Stimulated activated CD8-positive, alpha-beta memory T cell treated with anti-CD3 and anti-CD28 coated beads, Interleukin-2, amount 100 ng/mL, for 1 hour (primary cell): ENCODE results near the gene RYR1.
"Not testable (repeated sequence)": the region's sequence is repeated elsewhere in the genome, so short reads cannot be mapped to it uniquely, and the experiment has no call there.

Experiments
- DNase-seq, 2 donors: peaks; one replicate each; pipeline ENCODE4 v3.0.0-alpha.2; 2020; ENCODE audit warnings: low read depth in 2 of 2

RYR1 gene

GRCh38 chr19:38561658-38562057, 128.2 kb downstream of the RYR1 start:
- DNase-seq, result no peak

DNA sequence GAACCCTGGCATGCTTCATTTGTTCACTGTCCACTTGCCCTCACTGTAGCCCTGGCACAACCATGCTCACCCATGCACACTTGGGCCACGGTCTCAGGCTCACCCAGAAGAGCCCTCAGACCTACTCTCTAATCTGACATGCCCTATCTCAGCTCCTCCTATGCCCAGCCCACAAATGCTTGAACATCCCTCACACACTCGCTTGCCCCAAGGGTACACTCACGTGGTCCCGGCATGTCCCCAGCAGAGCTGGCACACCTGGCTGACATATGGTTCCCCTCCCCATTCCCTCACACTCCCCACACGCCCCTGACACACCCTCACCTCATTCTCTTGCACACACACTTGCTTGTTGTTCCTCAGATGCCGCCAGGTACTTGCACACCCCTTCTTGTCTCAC, 128.6 kb downstream of the RYR1 start:
- DNase-seq, result no peak

DNA sequence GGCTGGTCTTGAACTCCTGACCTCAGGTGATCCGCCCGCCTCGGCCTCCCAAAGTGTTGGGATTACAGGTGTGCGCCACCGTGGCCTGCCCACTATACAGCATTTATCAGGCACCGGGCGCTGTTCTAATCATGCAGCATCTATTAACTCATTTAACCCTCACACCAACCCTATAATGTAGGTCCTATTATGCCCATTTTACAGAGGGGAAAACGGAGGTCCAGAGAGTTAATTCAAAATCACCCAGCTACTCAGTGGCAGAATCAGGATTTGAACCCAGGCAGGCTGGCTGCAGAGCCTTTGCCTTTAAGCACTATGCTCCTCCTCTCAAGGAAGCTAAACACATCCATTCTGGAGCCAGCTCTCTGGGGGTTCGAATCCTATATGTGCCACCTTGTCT, 130.0 kb downstream of the RYR1 start:
- no peak for DNase-seq

GRCh38 chr19:38564981-38565690, 131.6 kb downstream of the RYR1 start:
- DNase-seq, result no peak

GRCh38 chr19:38565691-38566105, 132.2 kb downstream of the RYR1 start:
- no peak for DNase-seq

DNA sequence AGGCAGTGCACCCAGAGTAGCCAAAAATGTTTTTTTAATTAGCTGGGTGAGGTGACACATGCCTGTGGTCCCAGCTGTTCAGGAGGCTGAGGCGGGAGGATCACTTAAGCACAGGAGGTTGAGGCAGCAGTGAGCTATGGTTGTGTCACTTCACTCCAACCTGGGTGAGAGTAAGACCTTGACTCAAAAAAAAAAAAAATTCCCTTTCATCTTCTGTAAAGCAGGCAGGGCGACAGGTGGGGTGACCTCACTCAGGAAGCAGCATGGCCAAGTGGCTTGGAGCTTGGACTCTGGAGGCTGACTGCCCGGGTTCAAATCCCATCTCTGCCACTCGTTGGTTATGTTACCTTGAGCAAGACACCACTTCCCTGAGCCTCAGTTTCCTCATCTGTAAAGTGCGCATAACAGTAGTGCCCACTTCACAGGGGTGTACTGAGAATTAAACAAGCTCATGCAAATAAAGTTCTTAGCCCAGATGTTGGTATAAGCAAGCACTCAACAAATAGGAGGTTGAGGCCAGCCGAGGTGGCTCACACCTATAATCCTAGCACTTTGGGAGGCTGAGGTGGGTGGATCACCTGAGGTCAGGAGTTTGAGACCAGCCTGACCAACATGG, 136.0 kb downstream of the RYR1 start:
- DNase-seq, result no peak

DNA sequence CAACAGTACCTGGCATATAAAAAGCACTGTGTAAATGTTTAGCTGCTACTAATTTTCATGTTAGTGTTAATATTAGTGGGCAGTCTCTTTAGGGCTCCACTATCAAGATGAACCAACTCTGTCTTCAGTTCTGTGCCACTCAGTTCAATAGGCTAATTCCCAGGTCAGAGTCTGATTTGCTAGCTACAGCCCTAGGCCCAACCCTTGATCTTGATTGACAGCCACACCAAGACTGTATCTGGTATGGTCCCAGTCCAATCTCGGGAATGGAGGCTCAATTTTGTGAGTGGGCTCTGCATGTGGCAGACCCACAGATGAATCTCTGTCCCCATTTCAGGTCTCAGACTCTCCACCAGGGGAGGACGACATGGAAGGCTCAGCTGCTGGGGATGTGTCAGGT, 138.2 kb downstream of the RYR1 start:
- no peak for DNase-seq

DNA sequence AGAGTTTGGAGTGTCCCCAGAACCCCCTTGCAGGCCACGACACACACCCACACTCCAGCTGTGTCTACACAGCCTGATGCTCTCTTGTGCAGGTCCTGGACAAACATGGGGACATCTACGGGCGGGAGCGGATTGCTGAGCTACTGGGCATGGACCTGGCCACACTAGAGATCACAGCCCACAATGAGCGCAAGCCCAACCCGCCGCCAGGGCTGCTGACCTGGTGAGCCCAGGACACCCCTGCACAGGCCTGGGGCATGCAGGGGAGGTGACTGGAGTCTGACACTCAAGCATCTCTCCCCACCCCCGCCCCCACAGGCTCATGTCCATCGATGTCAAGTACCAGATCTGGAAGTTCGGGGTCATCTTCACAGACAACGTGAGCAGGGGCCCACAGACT, 144.3 kb downstream of the RYR1 start:
- DNase-seq, result no peak

DNA sequence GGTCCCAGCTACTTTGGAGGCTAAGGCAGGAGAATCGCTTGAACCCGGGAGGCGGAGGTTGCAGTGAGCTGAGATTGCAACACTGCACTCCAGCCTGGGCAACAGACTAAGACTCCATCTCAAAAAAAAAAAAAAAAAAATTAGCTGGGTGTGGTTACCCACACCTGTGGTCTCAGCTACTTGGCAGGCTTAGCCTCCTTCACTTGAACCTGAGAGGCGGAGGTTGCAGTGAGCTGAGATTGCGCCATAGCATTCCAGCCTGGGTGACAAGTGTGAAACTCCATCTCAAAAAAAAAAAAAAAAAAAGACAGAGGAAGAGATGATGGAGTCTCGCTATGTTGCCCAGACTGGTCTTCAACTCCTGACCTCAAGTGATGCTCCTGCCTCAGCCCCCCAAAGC, 145.8 kb downstream of the RYR1 start:
- not testable (repeated sequence) for DNase-seq

DNA sequence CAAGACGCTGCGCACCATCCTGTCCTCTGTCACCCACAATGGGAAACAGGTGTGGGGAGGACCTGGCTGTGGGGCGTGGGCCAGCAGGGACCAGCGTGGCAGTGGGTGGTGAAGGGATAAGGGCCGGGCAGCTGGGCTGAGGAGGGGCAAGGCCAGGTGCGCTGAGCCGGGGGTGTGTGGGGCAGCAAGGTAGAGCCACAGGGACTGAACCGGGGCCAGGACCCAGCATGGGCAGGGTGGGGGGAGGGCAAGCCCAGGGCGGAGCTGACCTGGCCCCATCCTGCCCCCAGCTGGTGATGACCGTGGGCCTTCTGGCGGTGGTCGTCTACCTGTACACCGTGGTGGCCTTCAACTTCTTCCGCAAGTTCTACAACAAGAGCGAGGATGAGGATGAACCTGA, 146.6 kb downstream of the RYR1 start:
- DNase-seq, result no peak

DNA sequence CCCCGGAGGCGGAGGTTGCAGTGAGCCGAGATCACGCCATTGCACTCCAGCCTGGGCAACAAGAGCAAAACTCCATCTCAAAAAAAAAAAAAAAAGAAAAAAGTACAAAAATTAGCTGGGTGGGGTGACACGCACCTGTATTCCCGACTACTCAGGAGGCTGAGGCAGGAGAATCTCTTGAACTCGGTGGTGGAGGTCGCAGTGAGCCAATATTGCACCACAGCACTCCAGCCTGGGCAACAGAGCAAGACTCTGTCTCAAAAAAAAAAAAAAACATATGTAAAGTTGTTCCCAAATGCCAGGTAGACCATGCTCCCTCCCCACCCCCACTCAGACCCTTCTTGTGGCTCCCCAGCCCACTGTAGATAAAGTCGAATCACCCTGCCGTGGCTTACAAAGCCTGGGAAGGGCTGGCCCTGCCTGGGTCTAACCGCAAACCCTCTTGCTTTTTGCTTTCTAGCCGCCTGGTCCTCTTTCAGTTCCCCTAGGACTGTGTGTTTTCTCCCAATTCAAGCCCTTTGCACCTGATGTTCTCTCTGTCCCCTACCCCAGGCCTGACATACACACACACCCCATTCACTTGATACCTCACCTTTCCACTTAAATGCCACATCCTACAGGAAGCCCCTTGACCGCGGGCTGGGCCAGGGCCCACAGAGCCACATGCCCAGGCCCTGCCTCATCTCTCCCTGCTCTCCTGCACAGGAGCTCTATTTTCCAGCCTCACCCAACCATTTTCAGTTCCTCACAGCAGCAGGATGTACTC, 149.9 kb downstream of the RYR1 start:
- DNase-seq, result no peak

GRCh38 chr19:38583985-38584305, 150.5 kb downstream of the RYR1 start:
- no peak for DNase-seq

DNA sequence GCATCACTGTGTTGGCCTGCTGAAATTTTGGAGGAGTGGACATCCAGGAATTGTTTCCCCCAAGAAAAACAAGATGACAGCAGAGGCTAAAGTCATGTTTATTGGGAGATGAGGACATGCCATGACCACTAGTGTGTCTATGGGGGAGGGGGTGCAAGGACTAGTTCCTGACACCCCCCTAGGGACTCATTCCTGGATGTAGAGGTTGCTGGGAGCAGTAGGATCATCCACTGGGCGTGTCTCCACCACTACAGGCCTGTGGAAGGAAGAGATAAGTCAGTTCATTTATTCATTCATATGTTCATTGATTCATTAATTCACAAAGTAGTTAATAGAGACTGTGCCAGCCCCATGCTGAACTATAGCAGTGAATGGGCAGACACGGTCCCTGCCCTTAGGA, 154.1 kb downstream of the RYR1 start:
- no peak for DNase-seq

- DNase-seq, result no peak
Measured at GRCh38 chr19:38588041-38588440, 154.6 kb downstream of the RYR1 start.

DNA sequence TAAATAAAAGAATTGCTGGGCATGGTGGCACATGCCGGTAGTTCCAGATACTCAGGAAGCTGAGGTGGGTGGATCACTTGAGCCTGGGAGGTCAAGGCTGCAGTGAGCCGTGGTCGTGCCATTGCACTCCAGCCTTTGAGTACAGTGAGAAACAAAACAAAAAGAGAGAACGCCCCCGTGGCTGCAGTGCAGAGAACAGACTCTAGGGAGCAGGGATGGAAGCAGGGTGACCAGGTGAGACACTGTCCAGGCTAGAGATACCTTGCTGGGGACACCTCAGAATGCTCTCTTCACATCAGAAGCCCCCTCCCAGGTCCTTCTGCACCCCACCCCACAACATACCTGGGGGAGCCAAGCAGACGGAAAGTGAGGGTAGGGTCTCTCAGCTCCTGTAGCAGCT, 159.4 kb downstream of the RYR1 start:
- no peak for DNase-seq

DNA sequence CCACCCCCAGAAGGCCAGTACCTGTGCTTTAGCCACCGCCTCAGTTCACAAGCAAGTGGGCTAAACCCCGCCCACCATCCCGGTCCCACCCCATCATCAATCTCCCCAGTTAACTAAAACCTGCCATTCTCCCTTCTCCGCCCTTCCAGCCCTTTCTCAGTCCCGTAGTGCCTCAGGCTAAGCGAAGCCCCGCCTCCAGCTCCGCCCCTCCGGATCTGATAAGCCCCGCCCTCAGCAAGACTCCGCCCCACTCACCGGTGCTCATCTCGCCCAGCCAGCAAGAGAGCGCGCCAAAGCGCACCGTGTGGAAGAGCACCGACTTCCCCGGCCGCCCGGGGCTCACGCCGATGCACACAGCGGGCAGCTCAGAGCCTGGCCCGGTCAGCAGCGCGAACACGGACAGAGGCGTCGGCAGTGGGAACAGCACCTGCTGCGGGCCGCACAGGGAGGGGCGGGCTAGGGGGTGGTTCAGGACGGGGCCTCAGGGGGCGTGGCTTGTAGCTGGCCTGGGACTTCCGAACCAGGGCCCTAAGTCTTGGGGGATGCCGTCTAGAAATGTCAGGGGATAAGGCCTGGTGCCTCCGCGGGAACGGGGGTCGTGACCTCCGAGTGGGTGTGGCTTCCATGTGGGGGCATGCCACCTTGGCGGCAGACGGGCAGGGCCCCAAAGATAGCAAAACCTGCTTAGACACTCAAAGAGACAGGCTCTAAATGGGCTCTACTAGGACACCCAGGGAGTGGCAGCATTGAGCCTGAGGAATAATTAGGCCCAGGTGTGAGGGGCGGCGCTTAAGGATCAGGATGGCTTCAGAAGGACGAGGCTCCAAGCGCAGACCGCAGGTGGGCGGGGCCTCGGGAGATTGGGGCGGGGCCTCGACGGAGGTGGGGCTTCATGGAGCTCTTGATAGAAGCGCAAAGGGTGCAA, 162.8 kb downstream of the RYR1 start:
- DNase-seq, result no peak

- DNase-seq, result no peak
Measured at GRCh38 chr19:38597075-38597474, 163.6 kb downstream of the RYR1 start.

GRCh38 chr19:38599722-38600121, 166.2 kb downstream of the RYR1 start:
- no peak for DNase-seq

GRCh38 chr19:38602856-38603255, 169.4 kb downstream of the RYR1 start:
- DNase-seq, result not testable (repeated sequence)

- DNase-seq, result no peak
Measured at GRCh38 chr19:38606131-38606530, 172.6 kb downstream of the RYR1 start.

GRCh38 chr19:38614289-38614688, 180.8 kb downstream of the RYR1 start:
- no peak for DNase-seq

GRCh38 chr19:38615007-38615581, 181.6 kb downstream of the RYR1 start:
- no peak for DNase-seq
